ENCODE results near the gene DNAH6. TPM values are rescaled to one million over a fixed set of nuclear protein-coding genes. Genes with fewer than 3 reads are reported as not detected.

DNAH6 gene
- total RNA-seq, 1 experiment from 2014 or later = 0.26 TPM

DNA sequence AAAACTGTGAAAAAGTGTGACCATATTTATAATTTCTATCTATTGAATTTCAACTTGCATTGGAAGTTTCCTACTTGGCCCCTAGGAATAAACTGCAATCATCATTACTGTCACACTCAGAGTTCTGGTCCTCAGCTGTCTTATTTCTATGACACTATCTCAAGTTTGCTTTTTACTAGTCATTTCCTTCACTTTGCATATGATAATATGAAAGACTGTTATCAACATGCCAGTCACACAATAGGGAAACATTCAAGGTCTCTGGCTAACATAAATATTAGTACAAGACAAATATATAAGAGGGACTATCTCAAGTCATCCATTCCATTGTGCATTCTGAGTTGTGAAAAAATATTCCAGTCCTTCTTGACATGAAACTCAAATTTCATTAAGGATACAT, 28.7 kb downstream of the DNAH6 start:
- Histone ChIP-seq H2AFZ (ENCODE audit: low read length) (no peak overlapping the region), H2BK120ac (ENCODE audit: low read depth, low read length, poor library complexity, severe bottlenecking) (no peak overlapping the region), H2BK20ac (ENCODE audit: low read depth, low read length, poor library complexity, severe bottlenecking) (no peak overlapping the region), H3K4ac (ENCODE audit: low read depth, low read length) (no peak overlapping the region), H3K23ac (ENCODE audit: insufficient read length, low read depth, low read length) (no peak overlapping the region), H4K5ac (ENCODE audit: insufficient read length, low read depth, low read length) (no peak overlapping the region), H3K23me2 (ENCODE audit: insufficient read length, low read depth, low read length, poor library complexity, severe bottlenecking) (no peaks in the 10 kb centered on the region), H4K91ac (ENCODE audit: insufficient read length, low read depth, low read length) (no peak overlapping the region), H4K8ac (replicated peaks; ENCODE audit: insufficient read length, low read depth, low read length) (no peak overlapping the region), H2BK5ac (ENCODE audit: insufficient read length, low read length) (no peak overlapping the region), H3K27ac (ENCODE audit: insufficient read length, low read depth, low read length) (no peak overlapping the region), H3K4me1 (ENCODE audit: insufficient read depth, low read length) (no peaks in the 10 kb centered on the region), H3K9ac (ENCODE audit: extremely low read depth, insufficient read length, low read length) (no peak overlapping the region), H3K56ac (ENCODE audit: insufficient read length, low read depth, low read length) (no peak overlapping the region), H3T11ph (ENCODE audit: low read length) (no peak overlapping the region), H3K14ac (ENCODE audit: insufficient read depth, low read length) (no peak overlapping the region), H3K79me2 (ENCODE audit: insufficient read depth, low read length) (no peaks in the 10 kb centered on the region), H2BK15ac (ENCODE audit: low read depth, low read length) (no peak overlapping the region), H2AK5ac (ENCODE audit: insufficient read length, low read length) (no peak overlapping the region), H3K9me3 (ENCODE audit: control insufficient read depth, low read depth, low read length) (no peaks in the 10 kb centered on the region), H4K20me1 (ENCODE audit: control insufficient read depth, insufficient read depth, insufficient read length) (no peaks in the 10 kb centered on the region), H3K27me3 (ENCODE audit: insufficient read depth, low read length) (no peaks in the 10 kb centered on the region), H2BK12ac (ENCODE audit: insufficient read length, low read depth, low read length) (no peak overlapping the region), H3K79me1 (ENCODE audit: insufficient read depth, low read depth, low read length, poor library complexity, severe bottlenecking) (no peaks in the 10 kb centered on the region), H3K4me2 (ENCODE audit: insufficient read depth, insufficient read length, low read length) (no peak overlapping the region), H3K18ac (ENCODE audit: insufficient read length, low read depth, low read length) (no peak overlapping the region)
- no peak for DNase-seq
- H3K4me3 Mint-ChIP-seq = no peak overlapping the region
- H3K4me1 Mint-ChIP-seq = no peaks in the 10 kb centered on the region
- no peaks in the 10 kb centered on the region for H3K9me3 Mint-ChIP-seq
- no peaks in the 10 kb centered on the region for H3K36me3 Mint-ChIP-seq (ENCODE audit: insufficient read depth in 1 of 3, low read depth in 3 of 3)
- TF ChIP-seq, protein P1, sequence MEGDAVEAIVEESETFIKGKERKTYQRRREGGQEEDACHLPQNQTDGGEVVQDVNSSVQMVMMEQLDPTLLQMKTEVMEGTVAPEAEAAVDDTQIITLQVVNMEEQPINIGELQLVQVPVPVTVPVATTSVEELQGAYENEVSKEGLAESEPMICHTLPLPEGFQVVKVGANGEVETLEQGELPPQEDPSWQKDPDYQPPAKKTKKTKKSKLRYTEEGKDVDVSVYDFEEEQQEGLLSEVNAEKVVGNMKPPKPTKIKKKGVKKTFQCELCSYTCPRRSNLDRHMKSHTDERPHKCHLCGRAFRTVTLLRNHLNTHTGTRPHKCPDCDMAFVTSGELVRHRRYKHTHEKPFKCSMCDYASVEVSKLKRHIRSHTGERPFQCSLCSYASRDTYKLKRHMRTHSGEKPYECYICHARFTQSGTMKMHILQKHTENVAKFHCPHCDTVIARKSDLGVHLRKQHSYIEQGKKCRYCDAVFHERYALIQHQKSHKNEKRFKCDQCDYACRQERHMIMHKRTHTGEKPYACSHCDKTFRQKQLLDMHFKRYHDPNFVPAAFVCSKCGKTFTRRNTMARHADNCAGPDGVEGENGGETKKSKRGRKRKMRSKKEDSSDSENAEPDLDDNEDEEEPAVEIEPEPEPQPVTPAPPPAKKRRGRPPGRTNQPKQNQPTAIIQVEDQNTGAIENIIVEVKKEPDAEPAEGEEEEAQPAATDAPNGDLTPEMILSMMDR (conservative IDR thresholded peaks at IDR 0.05) = no peak
- H3K27me3 Mint-ChIP-seq (ENCODE audit: low read depth) = peaks cover 2% of the 10 kb centered on the region; the same call in 1 of the 2 replicates
- H3K27ac Mint-ChIP-seq = no peak overlapping the region
